Body of pancreas (tissue), 4 donors: ENCODE results near the gene NDUFB2. TPM values are rescaled to one million over a fixed set of nuclear protein-coding genes. Genes with fewer than 3 reads are reported as not detected.

ENCODE experiments used
- ATAC-seq: fragments of 150-250 bp; one replicate; pipeline ENCODE4 v1.9.1; 2016
- DNase-seq, 4 donors: peaks; one replicate each; pipeline ENCODE4 v3.0.0-alpha.2; 2019
- H3K27ac ChIP-seq, 4 donors: fragments of 200-600 bp; sonication (generic); 1 replicate in 3 of 4; 2 replicates in 1 of 4; pipeline versions ENCODE4 v1.5.1 to v1.6.1; 2016 to 2019; ENCODE audit warnings: mild to moderate bottlenecking in 1 of 4, mixed read lengths in 1 of 4, moderate library complexity in 1 of 4
- H3K27me3 ChIP-seq, 2 donors: fragments of 200-600 bp; sonication (generic); one replicate each; pipeline ENCODE4 v1.6.0; 2016; ENCODE audit warnings: mild to moderate bottlenecking in 1 of 2
- H3K36me3 ChIP-seq, 2 donors: fragments of 200-600 bp; sonication (generic); replicated peaks in 1 of 2; 2 replicates each; pipeline ENCODE4 v1.5.1; 2016; ENCODE audit warnings: low read depth in 2 of 2; ENCODE audit not compliant: insufficient read depth in 1 of 2
- H3K4me1 ChIP-seq: fragments of 200-600 bp; sonication (generic); one replicate; pipeline ENCODE4 v1.6.0; 2016
- H3K4me3 ChIP-seq, 2 donors: fragments of 200-600 bp; sonication (generic); 1 replicate in 1 of 2; 2 replicates in 1 of 2; pipeline ENCODE4 v1.5.1; 2016 to 2019
- H3K9me3 ChIP-seq, 3 donors: fragments of 200-600 bp; sonication (generic); 1 replicate in 2 of 3; 2 replicates in 1 of 3; pipeline ENCODE4 v1.5.1; 2016
- POLR2A ChIP-seq, 3 donors: fragments of 450-650 bp; IDR thresholded peaks; one replicate each; pipeline ENCODE4 v1.6.1; 2016; ENCODE audit warnings: antibody characterized with exemption in 3 of 3, mild to moderate bottlenecking in 2 of 3
- WGBS, 2 donors: methylation state at CpG; one replicate each; pipeline ENCODE4 v1.1.5; 2017; 5-methylcytosine and 5-hydroxymethylcytosine counted together
- intact Hi-C: fragments of 100-400 bp; cut with DNase I; formaldehyde crosslinking; loops from one replicate; pipeline ENCODE4 v1.15.1; 2023
- total RNA-seq, 2 donors: library from RNA; depleted of rRNA; stranded (reverse); fragments of >200 nt; gene quantifications; one replicate each; pipeline ENCODE4 v1.1.0, GENCODE V29; 2016
- TF ChIP-seq, protein P1 (sequence below), 7 experiments: fragments of 450-650 bp in 4 of 7; fragments of 200-600 bp in 3 of 7; sonication (generic) in 3 of 7; IDR thresholded peaks; one replicate each; pipeline ENCODE4 v1.5.1; 2016 to 2019; ENCODE audit warnings: antibody characterized with exemption in 7 of 7

The NDUFB2 gene
- total RNA-seq, 2 donors from 2014 or later, result 61.0 to 140 TPM

DNA sequence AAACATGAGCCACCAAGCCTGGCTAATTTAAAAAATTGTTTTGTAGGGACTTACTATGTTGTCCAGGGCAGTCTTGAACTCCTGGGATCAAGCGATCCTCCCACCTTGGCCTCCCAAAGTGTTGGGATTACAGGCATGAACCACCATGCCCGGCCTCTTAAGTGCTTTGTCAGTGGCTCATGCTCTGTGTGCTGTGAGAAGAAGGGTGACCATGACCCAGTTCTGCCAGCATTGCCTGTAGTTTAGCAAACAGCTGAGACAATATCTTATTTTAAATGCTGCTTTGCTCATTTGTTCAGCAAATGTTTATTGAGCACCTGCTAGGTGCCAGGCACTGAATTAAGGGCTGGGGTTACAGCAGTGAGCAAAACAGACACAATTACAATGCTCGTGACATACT is 14.7 kb upstream of the NDUFB2 start:
- no peaks in the 10 kb centered on the region for H3K27me3 ChIP-seq
- no peaks in the 10 kb centered on the region for H3K9me3 ChIP-seq
- DNase-seq (no peak), ATAC-seq (no peak)
- intact Hi-C loops, result no loop called here
- no peak overlapping the region for H3K27ac ChIP-seq
- H3K4me1 ChIP-seq, result no peaks in the 10 kb centered on the region
- H3K4me3 ChIP-seq, result no peak overlapping the region
- peaks cover 0 to 3% of the 10 kb centered on the region in 2 donors for H3K36me3 ChIP-seq
- 91 to 92% methylated on average over 2 to 3 of the region's 3 CpGs for WGBS, 2 donors
- no peak for TF ChIP-seq POLR2A (IDR thresholded peaks at IDR 0.05)
- TF ChIP-seq, protein P1, sequence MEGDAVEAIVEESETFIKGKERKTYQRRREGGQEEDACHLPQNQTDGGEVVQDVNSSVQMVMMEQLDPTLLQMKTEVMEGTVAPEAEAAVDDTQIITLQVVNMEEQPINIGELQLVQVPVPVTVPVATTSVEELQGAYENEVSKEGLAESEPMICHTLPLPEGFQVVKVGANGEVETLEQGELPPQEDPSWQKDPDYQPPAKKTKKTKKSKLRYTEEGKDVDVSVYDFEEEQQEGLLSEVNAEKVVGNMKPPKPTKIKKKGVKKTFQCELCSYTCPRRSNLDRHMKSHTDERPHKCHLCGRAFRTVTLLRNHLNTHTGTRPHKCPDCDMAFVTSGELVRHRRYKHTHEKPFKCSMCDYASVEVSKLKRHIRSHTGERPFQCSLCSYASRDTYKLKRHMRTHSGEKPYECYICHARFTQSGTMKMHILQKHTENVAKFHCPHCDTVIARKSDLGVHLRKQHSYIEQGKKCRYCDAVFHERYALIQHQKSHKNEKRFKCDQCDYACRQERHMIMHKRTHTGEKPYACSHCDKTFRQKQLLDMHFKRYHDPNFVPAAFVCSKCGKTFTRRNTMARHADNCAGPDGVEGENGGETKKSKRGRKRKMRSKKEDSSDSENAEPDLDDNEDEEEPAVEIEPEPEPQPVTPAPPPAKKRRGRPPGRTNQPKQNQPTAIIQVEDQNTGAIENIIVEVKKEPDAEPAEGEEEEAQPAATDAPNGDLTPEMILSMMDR (IDR thresholded peaks at IDR 0.05), result no peak

DNA sequence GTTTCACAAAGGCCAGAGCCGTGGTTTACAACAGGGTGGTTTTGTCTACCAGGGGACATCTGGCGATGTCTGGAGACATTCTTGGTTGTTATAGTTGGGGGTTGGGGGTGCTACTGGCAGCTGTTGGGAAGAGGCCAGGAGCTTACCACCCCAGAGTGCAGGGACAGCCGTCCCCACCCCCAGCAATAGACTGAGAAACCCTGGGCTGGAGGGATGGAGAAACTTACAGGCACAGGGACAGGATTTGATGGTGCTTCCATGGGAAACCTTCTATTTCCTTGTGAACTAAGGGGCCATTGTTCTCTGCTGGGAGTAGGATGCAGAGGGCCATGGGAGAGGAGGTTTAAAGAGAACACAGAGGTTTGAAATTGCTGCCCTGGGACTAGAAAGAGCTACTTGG is 12.9 kb upstream of the NDUFB2 start:
- H3K36me3 ChIP-seq, result peaks cover 0 to 6% of the 10 kb centered on the region in 2 donors
- H3K9me3 ChIP-seq, result no peaks in the 10 kb centered on the region
- no peak for ATAC-seq
- intact Hi-C loops, result no loop called here
- TF ChIP-seq, protein P1 (IDR thresholded peaks at IDR 0.05), result no peak
- no peak for TF ChIP-seq POLR2A (IDR thresholded peaks at IDR 0.05)
- DNase-seq, result no peak
- H3K4me1 ChIP-seq, result no peaks in the 10 kb centered on the region
- no peak overlapping the region for H3K27ac ChIP-seq
- no peak overlapping the region for H3K4me3 ChIP-seq
- H3K27me3 ChIP-seq, result no peaks in the 10 kb centered on the region
- WGBS, 2 donors, result 85 to 90% methylated on average over 2 to 3 of the region's 3 CpGs

DNA sequence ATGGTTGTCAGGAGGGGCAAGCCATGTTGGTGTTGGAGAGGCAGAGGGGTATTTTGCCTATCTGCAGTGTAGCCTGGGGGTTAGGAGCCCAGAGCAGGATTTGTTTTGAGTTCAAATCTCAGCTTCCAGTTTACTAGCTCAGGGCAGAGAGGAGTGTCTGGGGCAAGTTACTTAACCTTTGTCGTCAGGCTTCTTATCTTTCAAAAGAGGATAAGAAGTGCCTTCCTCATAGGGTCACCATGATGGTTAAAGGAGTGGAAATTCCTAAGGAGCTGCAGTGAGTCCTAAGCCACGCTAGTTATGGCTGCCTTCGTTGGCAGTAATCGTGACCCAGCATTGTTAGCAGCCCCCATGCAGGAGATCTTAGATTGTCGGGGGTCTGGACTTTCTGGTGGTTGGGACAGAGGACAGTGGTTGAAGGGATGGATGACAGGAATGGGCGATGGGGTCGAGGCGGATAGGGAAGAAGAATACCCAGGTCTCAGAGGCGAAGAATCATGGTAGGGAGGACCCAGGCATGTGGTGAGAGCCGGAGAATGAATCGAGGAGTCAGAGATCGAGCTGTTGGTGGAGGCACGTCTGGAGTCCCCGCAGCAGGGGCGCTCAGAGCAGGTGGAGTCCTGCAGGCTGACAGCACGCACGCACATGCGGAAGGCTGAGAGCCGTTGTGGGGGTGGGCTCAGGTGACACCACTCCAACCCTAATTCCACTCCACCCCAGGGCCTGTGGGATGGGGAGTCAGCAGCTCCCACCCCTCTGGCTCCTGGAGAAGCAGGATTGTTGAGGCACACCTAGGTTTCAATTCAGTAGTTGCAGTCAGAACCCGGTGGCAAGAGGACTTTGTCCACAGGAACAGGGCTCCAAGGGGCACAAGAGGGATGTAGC is 12.2 kb upstream of the NDUFB2 start:
- Histone ChIP-seq H3K4me3 (no peak overlapping the region), H3K36me3 (peaks cover 0 to 6% of the 10 kb centered on the region in 2 donors), H3K4me1 (no peaks in the 10 kb centered on the region), H3K27ac (no peak overlapping the region), H3K27me3 (no peaks in the 10 kb centered on the region), H3K9me3 (no peaks in the 10 kb centered on the region)
- WGBS, 2 donors, result 89 to 94% methylated on average over 20 of the region's 20 CpGs
- intact Hi-C loops, result no loop called here
- DNase-seq (no peak), ATAC-seq (no peak)
- no peak for TF ChIP-seq POLR2A (IDR thresholded peaks at IDR 0.05)
- TF ChIP-seq, protein P1 (IDR thresholded peaks at IDR 0.05), result no peak

DNA sequence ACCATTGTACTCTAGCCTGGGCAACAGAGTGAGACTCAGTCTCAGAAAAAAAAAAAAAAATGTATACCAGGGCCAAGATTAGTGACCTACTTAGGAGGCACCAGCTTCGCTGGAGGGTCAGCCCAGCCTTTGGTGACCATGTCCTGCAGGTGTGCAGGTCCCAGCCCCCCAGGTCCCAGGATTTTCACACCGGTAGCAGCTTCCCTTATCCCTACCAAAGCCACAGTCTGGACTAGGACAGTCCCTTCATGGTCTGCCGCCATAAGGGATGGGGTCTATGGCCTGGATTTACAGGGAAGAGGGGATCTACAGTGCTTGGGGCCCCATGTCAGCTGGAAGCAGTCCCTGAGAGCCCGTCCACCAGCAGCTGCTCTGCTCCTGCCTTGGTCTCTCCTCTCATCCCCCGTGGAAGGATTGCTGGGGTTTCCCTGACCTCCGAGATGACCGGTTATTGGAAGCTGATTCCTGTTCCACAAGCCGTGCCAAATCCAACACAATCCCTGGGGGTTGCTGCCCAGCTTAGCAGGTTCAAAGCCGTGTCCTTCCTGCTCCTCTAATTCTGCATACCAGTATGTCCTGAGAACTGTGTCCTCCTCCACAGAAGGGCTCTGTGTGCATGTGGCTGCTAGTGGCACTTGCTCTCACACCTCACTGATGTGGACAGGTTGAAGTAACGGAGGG is 11.0 kb upstream of the NDUFB2 start:
- no peak overlapping the region for H3K4me3 ChIP-seq
- TF ChIP-seq, protein P1 (IDR thresholded peaks at IDR 0.05), result no peak
- TF ChIP-seq POLR2A (IDR thresholded peaks at IDR 0.05), result no peak
- no peaks in the 10 kb centered on the region for H3K9me3 ChIP-seq
- no peaks in the 10 kb centered on the region for H3K4me1 ChIP-seq
- H3K36me3 ChIP-seq, result peaks cover 0 to 6% of the 10 kb centered on the region in 2 donors
- H3K27me3 ChIP-seq, result no peaks in the 10 kb centered on the region
- 68 to 80% methylated on average over 5 to 10 of the region's 10 CpGs for WGBS, 2 donors
- DNase-seq, result no peak
- no peak overlapping the region for H3K27ac ChIP-seq
- ATAC-seq, result no peak
- intact Hi-C loops, result no loop called here
